ENCODE results near the gene UAP1L1.

The UAP1L1 gene

DNA sequence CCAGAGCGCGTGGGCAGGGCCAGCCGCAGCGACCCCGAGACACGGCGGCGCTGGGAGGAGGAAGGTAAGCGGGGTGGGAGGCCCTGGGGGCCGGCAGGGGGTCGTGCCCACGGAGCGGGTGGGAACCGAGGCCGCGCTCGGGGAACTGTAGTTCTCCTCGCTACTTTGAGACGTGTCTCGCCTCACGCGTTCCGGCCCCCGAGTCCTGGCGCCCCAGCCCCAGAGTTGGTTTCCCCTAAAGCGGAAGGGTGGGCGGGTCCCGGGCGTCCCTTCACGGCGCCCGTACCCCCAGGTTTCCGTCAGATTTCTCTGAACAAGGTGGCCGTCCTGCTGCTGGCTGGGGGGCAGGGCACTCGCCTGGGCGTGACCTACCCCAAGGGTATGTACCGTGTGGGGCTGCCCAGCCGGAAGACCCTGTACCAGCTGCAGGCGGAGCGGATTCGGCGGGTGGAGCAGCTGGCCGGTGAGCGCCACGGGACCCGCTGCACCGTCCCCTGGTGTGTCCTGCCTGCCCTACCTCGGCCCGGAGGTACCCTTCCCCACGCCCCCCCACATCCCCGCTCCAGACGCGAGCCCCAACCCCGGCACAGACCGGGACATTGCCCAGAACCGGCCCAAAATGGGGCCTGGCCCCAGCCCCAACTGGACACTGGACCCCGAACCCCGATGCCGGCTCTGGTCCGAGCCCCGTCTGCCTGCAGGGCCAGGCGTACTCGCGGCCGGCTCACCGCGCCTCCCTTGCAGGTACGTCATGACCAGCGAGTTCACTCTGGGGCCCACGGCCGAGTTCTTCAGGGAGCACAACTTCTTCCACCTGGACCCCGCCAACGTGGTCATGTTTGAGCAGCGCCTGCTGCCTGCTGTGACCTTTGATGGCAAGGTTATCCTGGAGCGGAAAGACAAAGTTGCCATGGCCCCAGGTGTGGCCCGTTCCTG is 709 bp downstream of the UAP1L1 start:
- peak in 1 of 4 experiments; percentile 38 for DNase-seq

DNA sequence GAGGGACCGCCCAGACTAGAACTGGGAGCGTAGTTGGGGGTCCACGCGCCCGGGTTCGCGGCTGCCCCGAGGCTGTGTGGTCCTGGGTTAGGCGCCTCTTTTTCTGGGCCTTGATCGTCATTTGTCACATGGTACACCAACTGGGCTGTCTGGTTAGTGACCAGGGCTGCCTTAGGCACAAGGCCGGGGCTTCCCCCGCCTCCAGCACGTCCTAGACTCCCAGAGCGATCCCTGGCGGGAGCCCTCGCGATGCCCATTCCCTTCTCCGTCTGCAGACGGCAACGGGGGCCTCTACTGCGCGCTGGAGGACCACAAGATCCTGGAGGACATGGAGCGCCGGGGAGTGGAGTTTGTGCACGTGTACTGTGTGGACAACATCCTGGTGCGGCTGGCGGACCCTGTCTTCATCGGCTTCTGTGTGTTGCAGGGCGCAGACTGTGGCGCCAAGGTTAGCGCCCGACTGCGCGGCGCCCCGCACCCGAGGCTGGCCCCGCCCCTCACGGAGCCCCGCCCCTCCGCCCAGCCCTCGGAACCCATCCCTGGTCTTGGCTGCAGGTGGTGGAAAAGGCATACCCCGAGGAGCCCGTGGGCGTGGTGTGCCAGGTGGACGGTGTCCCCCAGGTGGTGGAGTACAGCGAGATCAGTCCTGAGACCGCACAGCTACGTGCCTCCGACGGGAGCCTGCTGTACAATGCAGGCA is 1.5 kb downstream of the UAP1L1 start:
- DNase-seq, result no peak

DNA sequence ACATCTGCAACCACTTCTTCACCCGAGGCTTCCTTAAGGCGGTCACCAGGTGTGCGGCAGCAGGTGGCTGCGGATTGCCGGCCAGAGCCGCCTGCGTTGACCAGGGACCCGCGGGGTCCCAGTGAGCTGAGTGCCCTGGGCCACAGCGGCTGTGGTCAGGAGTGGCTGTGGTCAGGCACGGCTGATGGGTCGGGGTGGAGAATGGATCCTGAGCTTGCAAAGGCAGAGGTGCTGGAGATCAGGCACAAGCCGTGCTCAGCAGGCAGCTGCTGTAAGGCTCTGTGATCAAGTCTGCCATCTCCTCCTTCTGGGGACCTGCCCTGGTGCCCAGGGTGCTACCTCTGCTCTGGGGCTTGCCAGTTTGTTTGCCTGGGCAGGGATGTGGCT is 2.1 kb downstream of the UAP1L1 start:
- no peak for DNase-seq

DNA sequence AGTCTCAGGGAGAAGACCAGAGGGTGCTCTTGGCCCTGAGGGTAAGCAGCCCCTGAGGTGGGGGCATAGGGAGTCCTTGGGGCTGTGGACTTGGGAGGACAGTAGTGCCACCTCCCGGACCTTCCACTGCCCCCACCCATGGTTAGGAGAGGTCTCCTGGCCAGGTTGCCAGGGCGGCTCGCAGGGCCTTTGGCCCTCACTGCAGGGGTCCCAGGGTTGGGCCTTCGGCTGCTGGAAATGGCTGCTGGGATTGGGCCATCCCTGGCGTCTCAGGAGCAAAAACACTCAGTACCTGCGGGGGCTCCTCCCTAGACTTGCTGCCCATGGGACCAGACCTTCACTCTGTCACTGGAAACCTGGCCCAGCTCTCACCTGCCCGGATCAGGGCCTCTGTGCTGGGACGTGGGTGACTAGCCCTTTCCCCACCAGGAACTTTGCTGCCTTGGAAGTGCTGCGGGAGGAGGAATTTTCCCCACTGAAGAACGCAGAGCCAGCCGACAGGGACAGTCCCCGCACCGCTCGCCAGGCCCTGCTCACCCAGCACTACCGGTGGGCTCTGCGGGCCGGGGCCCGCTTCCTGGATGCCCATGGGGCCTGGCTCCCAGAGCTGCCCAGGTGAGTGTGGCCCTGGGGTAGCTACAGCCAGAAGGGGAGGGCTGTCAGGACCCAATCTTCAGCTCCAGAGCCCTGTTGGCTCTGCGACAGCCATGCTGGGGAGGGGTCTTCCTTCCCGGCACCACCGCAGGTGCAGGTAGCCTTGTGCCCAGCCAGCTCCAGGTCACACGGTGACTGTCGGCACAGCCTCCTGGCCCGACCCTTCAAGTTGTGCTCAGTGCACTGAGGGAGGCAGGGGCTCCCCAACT is 3.2 kb downstream of the UAP1L1 start:
- no peak for DNase-seq

DNA sequence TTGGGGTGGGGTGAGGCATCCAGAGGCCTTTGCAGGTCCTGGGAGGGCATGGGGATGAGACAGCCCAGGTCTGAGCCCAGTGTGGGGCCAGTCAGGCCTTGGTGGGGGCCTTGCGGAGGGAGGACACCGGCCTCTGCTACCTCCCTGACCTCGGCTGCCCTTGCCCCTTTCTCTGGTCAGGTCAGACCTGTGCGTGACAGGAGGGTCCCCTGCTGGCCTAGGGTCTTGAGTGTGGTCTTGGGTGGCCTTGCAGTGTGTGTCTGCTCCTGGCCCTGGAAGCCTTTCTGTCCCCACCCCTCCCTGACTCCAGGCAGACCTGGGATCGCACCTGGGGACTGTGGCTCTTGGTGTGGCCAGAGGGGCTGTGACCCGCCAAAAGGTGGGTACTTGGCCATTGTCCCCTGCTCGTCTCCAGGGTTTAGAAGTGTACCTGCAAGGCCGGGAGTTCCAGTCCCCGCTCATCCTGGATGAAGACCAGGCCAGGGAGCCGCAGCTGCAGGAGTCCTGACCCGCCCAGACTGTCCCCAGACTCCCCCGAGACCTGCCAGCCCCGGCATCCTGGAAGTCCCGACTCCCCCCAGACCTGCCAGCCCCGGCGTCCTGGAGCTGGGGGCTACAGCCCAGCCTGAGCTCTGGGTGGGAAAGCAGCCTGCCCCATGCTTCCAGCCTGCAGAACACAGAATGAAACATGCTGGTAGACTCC is 5.1 kb downstream of the UAP1L1 start:
- no peak for DNase-seq

DNA sequence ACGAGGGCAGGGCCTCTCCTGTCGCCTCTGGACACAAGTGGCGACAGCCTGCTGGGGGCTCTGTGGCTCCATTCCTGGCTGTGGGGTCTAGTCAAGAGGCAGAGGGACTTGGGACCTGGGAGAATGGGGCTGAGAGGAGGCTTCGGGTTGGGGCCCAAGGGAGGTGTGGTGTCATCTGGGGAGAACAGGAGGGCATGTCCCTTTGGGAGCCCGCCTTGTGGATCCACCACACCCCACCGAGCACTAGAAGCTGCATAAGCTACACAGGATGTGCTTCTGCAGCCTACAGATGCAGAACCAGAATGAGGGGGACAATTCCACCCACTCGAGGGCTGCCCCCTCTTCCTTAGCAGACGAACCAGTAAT is 5.6 kb downstream of the UAP1L1 start:
- no peak for DNase-seq

DNA sequence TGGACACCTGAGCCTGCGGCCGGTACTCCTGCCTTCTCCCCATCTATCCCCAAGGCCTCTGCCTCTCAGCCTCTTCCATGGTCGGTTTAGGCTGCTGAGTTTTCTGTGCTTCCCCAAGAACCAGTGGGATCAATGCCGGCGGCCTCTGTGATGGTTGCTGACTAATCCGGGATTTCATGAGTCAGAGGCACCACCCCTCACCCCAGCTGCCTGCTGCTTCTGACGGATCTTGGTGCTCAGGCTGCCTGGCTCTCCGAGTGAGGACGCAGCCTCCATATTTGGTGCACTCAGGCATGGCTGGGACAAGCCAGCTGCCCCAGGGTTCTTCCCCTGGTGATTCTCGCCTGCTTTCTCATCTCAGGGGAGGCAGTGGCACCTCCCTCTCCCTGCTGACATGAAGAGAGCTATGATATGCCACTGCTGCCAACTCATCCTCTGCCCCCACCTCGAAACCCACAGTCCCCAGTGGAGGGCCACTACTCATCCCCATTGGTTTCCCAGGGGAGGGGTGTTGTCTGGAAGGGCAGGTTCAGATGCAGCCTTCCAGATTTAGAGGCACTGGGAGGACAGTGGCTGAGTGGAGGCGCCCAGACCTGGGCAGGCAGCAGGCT is 6.2 kb downstream of the UAP1L1 start:
- no peak for DNase-seq

DNA sequence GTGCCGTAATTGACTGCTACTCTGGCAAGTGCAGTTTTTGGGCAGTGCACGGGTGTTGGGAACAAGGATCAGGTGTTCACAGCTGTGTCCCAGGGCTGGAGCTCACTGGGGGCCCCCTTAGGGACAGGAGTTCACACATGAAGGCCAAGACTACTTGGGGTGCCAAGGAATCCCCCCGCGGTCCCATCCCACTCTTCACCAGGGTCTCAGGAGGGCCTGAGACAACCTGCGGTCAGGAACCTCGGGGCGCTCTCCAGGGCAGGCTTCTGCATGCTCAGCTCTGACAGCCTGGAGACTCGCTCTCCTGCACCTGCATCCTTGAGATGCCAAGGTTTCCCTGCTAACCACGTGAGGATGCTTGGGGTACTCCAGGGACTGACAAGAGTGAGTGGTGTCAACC is 7.2 kb downstream of the UAP1L1 start:
- no peak for DNase-seq

DNA sequence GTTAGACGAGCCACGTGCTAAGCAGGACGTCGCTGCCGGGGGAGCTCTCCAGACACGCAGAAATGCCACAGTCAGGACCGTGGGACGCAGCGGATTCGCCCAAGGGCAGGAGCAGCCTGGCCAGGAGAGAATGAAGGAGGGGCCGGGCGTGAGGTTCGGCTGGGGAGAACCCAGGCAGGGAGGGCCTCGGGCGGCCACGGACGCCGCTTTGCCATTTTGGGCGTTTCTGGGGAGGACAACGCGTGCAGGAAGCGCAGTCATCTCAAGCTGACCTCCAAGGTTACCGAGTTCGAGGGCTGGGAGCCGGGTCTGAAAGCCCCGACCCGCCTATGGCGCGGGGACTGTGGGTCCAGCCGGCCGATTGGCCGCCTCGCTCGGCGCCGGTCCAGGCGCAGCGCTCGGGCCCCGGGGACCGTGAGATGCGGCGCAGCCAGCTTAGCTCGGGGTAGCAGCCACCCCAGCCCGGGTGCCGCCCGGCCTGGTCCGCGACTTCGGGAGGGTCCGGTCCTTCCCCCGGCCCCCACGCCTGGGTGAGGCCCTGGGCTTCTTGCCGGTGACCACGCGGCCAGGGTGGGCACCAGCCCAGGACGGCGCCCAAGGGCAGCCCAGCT is 8.7 kb downstream of the UAP1L1 start:
- peak in 1 of 4 experiments; percentile 44 for DNase-seq

DNA sequence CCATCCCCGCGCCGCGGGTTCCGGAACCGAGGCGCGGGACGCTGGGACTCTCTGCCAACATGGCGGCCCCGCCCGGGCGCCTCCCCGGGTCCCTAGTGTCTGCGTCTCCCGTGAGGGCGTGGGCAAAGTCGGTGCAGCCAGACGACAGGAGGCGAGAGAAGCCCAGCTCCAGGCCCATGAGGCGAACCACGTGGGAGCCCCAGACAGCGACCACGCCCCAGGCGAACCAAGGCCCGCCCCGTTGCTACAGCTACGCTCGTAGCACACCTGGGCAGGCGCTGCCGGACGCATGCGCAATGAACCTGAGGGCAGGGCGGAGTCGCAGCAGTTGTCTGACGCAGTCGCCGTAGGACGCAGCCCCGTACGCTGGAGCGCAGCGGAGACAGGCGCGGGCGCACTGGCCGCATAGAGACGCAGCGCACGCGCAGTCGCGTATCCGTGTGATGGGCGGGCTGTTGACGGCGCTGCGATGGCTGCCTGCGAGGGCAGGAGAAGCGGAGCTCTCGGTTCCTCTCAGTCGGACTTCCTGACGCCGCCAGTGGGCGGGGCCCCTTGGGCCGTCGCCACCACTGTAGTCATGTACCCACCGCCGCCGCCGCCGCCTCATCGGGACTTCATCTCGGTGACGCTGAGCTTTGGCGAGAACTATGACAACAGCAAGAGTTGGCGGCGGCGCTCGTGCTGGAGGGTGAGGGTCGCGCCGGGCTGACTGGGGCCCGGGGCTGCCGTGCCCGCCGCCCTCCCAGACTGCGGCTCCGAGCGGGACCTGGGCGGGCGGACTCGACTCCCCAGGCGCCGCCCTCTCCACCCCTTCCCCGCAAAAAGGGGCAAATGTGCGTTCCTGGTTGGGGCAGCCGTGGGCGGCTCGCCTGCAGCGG is 9.5 kb downstream of the UAP1L1 start, which contains the start of gene MAN1B1:
Gene MAN1B1, plus strand, starts transcription at position 455 of the 878 bp plus-strand sequence. Its CDS starts 15 bp downstream, at position 470.
- DNase-seq, result peak; percentile 97 to 99 (median 98)

DNA sequence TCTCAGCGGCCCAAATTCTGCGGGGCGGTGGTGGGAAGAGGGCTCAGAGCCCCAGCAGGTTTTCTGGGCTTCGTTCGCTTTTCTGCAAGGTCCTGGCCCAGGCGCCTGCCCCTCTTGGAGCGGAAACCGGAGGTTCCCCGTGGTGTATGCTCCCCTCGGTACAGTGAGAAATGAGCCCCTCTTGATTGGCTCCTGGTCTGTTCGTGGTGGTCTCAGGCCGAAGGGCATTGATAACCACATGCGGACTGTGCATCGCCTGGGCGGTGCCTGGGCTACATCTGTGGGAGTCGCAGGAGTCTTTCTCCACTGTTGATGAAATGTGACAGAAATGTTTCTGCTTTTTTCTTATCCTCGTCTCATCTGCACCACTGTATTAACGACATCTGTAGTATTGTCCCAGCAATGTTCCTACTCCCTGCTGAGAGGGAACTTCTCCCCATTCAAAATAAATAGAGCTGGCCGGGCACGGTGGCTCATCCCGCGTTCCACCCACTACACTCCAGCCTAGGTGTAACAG is 10.2 kb downstream of the UAP1L1 start:
- DNase-seq, result no peak

DNA sequence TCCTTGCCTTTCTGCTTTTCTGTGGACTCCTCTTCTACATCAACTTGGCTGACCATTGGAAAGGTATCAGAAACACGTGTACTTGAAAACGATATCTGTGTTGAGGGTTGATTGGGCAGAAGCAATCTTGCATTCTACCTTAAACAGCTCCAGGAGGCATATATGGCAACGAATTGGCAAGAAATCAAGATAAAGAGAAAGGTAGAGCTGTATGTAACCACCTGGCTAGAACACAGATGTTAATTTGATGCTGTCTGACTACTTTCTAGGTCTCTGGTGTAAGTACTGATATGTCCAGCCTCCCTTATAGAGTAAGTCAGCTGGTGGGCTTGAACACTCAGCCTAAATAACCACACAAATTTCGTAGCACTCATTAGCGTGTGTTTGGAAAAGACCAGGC is 10.8 kb downstream of the UAP1L1 start:
- DNase-seq, result no peak

DNA sequence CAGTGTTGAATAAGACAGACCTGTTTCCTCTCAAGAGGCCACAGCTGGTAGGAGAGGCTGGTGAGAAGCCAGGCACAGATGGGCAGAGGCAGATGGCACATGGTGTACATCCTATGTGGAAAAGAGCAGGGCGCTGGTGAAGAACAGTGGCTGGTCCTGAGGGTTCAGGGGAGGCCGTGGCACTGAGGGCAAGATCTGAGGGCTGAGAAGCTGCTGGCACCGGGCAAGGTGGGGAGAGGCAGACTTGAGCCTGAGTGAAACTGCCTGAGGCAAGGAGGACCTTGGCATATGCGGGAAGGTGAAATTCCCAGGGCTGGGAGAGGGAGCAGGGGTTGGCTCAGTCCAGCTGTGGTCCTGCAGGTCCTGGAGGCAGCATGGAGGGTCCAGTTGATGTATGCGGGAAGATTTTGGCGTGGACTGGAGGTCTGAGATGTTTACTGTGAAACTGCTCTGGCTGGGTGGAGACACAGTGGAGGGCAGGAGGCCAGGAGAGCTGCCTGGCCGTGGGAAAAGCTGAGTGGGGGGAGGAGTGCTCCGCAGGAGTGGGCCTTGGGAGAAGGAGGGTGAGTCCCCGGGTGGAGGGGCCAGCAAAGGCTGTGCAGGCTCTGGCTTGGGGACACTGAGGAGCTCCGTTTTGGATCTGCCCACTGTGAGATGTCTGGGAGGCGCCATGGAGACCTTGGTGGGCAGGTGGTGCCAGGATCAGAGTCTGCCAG is 12.1 kb downstream of the UAP1L1 start:
- DNase-seq, result no peak

DNA sequence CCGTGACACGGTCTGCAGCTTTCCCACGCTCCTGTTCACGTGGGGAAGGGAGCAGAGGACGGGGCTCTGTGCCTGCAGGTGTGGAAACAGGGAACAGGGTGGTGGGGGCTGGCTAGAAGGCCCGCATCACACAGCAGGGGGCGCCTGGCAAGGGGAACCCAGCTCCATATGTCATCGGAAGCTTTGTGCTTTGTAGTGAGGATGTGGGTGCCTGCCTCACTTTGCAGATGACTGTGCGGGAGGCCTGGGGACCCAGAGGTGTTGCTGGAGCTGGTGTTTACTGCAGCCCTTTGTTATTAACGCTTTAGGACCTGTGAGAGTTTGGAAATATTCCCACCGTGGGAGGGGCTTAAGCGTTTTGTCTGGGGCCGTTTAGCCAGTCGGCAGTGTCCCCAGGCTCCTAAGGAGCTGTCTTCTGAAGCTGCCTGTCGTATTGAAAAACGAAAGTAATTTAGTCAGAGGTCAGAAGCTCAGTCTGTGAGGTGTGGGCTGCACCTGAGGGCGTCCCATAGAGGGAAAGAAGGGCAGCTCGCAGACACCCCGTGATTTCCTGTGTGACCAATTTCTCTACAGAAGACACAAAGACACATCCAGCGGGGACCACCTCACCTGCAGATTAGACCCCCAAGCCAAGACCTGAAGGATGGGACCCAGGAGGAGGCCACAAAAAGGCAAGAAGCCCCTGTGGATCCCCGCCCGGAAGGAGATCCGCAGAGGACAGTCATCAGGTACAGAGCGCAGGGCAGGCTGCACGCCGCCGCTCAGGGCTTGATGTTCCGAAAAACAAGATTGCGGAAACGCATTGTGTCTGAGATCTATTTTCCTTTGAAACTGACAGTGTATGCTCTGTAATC is 18.6 kb downstream of the UAP1L1 start:
- DNase-seq, result peak; percentile 48 to 82 (median 65)

DNA sequence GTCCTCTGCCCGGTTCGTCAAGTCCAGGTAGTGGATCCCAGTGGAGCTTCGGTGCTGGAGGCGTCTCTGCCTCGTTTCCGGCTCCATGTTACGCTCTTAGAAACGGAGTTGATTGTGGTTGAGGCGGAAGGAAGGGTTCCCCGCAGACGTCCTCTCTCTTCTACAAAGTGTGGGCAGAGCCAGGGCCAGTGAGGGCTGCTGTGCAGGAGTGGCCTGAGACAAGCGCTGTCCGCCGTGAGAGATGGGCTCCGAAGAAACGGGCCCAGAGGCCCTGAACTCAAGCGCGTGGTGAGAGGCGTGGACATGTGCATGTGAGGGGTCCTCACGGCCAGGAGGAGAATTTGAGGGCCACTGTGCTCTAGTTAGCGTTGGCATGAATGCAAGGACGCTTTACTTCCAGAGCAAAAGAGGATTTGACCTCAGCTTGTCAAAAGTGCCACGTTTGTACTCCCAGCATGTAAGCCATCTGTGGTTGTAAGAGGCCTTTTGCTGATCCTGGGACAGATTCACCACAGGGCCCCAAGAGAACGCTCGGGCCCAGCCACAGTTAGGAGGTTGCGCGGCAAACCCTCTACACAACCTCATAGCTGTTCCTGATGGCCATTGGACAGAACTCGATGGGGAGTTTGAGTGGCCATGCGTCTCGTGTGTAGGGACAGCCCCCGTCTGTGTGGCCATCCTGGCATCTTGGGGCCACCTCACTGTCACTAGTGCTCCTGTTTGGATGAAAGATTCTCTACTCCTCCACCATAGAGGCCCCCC is 19.6 kb downstream of the UAP1L1 start:
- DNase-seq, result no peak

DNA sequence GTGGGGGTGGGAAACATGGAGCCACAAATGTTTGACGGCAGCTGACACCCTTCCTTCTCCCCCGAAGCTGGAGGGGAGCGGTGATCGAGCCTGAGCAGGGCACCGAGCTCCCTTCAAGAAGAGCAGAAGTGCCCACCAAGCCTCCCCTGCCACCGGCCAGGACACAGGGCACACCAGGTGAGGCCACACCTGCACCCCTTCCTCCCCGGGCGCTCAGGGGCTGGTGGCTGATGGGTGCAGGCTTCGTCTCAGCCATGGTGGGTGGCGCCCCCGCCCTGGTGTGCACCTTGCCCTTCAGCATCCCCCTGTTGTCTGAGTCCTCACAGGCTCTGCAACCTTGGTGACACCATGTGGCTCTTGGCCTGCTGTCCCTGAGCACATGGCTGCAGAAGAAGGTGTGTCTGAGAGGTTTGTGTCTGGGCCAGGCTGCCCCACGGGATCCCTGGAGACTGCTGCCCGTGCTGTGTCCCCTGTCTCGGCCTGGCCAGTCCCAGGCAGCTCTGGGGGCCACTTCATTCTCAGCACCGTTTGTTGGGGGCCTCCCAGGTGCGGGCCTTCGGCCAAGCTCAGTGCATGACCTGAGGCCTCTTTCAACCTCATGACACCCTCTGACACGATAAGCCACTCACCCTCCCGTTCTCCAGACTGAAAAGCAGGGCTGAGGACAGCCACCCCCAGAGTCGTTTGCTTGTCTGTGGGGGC is 20.6 kb downstream of the UAP1L1 start:
- DNase-seq, result no peak

DNA sequence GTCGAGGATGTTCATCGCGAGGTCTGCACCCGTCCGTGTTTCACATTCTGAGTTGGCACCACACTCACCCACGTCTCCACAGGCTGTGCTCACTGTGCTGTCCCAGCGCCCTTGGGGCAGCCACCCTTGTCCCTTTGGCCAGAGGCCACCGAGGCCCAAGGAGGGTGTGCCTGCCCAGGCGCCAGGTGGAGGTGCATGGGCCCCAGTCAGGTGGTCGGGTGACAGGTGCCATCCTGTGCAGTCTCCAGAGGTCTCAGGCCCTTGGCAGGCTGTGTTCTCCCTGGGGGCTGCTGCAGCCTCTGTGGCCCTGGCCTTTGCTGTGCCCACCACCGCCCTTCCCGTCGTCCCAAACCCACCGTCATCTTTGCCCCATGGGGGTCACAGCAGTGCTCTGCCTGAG is 21.9 kb downstream of the UAP1L1 start:
- DNase-seq, result no peak
